OCI-LY7 (cell line): Measurements from ENCODE around the gene FAM168B. TPM values are rescaled to one million over a fixed set of nuclear protein-coding genes. Genes with fewer than 3 reads are reported as not detected.

ENCODE experiments used
- BruUV-seq: library from RNA; stranded (reverse); fragments of 400-500 nt; replicated peaks from 2 replicates; lab custom pipeline; 2021; lab: Mats Ljungman, UMichigan
- CTCF ChIA-PET: fragments of 300-600 bp; sonication (Branson Sonifier 250); formaldehyde crosslinking; loops from one replicate; lab custom pipeline; 2022; ENCODE audit warnings: antibody characterized with exemption; ENCODE audit not compliant: unreplicated experiment; lab: Charles Lee
- POLR2A ChIA-PET: fragments of 300-600 bp; sonication (Branson Sonifier 250); formaldehyde crosslinking; loops from one replicate; lab custom pipeline; 2022; ENCODE audit warnings: antibody characterized with exemption; lab: Charles Lee
- DNase-seq: peaks from one replicate; pipeline ENCODE4 v3.0.0-alpha.2; 2015; ENCODE audit warnings: low spot score
- H2AFZ ChIP-seq: fragments of 200-600 bp; sonication (generic), shearing (Covaris generic); 2 replicates; pipeline ENCODE4 v1.6.1; 2014; ENCODE audit warnings: mild to moderate bottlenecking, antibody characterized with exemption, low read length, moderate library complexity
- H3K27ac ChIP-seq: fragments of 200-600 bp; sonication (generic); 2 replicates; pipeline ENCODE4 v1.5.1; 2014; ENCODE audit warnings: mixed run types, low read depth, mild to moderate bottlenecking, moderate library complexity, low read length, inconsistent platforms; ENCODE audit not compliant: poor library complexity, severe bottlenecking
- H3K36me3 ChIP-seq: fragments of 200-600 bp; sonication (generic); 2 replicates; pipeline ENCODE4 v1.6.1; 2014; ENCODE audit warnings: mild to moderate bottlenecking, antibody characterized with exemption, low read length, moderate library complexity, mixed read lengths; ENCODE audit not compliant: insufficient read depth
- H3K4me1 ChIP-seq: fragments of 200-600 bp; sonication (generic); 2 replicates; pipeline ENCODE4 v1.5.1; 2014; ENCODE audit warnings: mild to moderate bottlenecking, low read length; ENCODE audit not compliant: insufficient read depth, poor library complexity, severe bottlenecking
- H3K4me2 ChIP-seq: fragments of 200-600 bp; sonication (generic); 2 replicates; pipeline ENCODE4 v1.6.1; 2014; ENCODE audit warnings: mild to moderate bottlenecking, low read length
- H3K4me3 ChIP-seq: fragments of 200-600 bp; sonication (generic); 2 replicates; pipeline ENCODE4 v1.5.1; 2014; ENCODE audit warnings: mild to moderate bottlenecking, low read depth, low read length; ENCODE audit not compliant: poor library complexity, severe bottlenecking
- H3K79me2 ChIP-seq: fragments of 200-600 bp; sonication (generic); 2 replicates; pipeline ENCODE4 v1.6.1; 2016; ENCODE audit warnings: low read depth, mild to moderate bottlenecking, low read length, moderate library complexity, mixed read lengths; ENCODE audit not compliant: insufficient read depth
- H3K9me2 ChIP-seq: fragments of 200-600 bp; sonication (generic); 2 replicates; pipeline ENCODE4 v1.6.1; 2016; ENCODE audit warnings: mild to moderate bottlenecking, low read length, mixed read lengths; ENCODE audit not compliant: insufficient read depth
- H3K9me3 ChIP-seq: fragments of 200-600 bp; sonication (generic); 2 replicates; pipeline ENCODE4 v1.6.1; 2014; ENCODE audit warnings: mild to moderate bottlenecking, mixed run types, low read length, mixed read lengths
- H4K20me1 ChIP-seq: fragments of 200-600 bp; sonication (generic); 2 replicates; pipeline ENCODE4 v1.6.1; 2014; ENCODE audit warnings: mild to moderate bottlenecking, antibody characterized with exemption, low read length, moderate library complexity, mixed read lengths; ENCODE audit not compliant: insufficient read depth
- EZH2phosphoT487 ChIP-seq: fragments of 200-600 bp; sonication (generic); IDR thresholded peaks from 2 replicates; pipeline ENCODE4 v1.6.1; 2018; ENCODE audit warnings: low read depth, borderline replicate concordance, mild to moderate bottlenecking, mixed run types, antibody characterized with exemption, low read length, moderate library complexity, mixed read lengths
- intact Hi-C: fragments of 100-400 bp; cut with micrococcal nuclease; formaldehyde crosslinking; loops from one replicate; pipeline ENCODE4 v1.10.0; 2022; ENCODE audit not compliant: unreplicated experiment
- total RNA-seq, 2 experiments: library from RNA; depleted of rRNA in 1 of 2; stranded (reverse); fragments of >200 nt in 1 of 2; shearing (Covaris generic) in 1 of 2; gene quantifications; 2 replicates each; pipeline ENCODE4 v1.2.3, GENCODE V29; 2014 to 2022
- TF ChIP-seq, protein P1 (sequence below): fragments of 200-600 bp; sonication (generic); conservative IDR thresholded peaks from 2 replicates; pipeline ENCODE4 v1.5.1; 2014; ENCODE audit warnings: mild to moderate bottlenecking, antibody characterized with exemption, low read length, moderate library complexity, mixed read lengths

The FAM168B gene
- total RNA-seq, 2 experiments from 2014 or later = 53.6 to 85.3 TPM

DNA sequence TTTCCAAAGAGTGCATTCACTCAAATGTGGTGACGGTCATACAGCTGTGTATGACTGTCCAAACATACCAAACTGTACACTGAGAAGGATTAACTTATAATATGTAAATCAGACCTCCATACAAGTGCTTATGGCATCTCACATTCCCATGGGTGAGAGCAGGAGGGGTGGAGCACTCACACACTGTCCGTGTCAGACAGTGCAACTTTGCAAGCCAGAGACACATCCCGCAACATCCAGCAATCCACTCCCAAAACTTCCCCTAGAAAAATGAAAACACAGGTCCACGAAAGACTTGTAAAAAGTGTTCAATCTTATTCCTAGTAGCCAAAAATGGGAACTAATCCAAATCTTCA, 36.4 kb downstream of the FAM168B start:
- Histone ChIP-seq H3K4me2 (no peak overlapping the region), H4K20me1 (peaks cover 8% of the 10 kb centered on the region), H3K79me2 (peaks cover 52% of the 10 kb centered on the region), H2AFZ (no peak overlapping the region), H3K4me3 (no peak overlapping the region), H3K36me3 (peaks cover 93% of the 10 kb centered on the region), H3K9me2 (no peaks in the 10 kb centered on the region), H3K27ac (no peak overlapping the region), H3K4me1 (no peaks in the 10 kb centered on the region), H3K9me3 (no peaks in the 10 kb centered on the region)
- no peak for DNase-seq
- intact Hi-C loops = no loop called here
- TF ChIP-seq EZH2phosphoT487 = no peak
- TF ChIP-seq, protein P1, sequence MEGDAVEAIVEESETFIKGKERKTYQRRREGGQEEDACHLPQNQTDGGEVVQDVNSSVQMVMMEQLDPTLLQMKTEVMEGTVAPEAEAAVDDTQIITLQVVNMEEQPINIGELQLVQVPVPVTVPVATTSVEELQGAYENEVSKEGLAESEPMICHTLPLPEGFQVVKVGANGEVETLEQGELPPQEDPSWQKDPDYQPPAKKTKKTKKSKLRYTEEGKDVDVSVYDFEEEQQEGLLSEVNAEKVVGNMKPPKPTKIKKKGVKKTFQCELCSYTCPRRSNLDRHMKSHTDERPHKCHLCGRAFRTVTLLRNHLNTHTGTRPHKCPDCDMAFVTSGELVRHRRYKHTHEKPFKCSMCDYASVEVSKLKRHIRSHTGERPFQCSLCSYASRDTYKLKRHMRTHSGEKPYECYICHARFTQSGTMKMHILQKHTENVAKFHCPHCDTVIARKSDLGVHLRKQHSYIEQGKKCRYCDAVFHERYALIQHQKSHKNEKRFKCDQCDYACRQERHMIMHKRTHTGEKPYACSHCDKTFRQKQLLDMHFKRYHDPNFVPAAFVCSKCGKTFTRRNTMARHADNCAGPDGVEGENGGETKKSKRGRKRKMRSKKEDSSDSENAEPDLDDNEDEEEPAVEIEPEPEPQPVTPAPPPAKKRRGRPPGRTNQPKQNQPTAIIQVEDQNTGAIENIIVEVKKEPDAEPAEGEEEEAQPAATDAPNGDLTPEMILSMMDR = no peak
- ChIA-PET POLR2A (no interaction called here), CTCF (no interaction called here)
- BruUV-seq = no TSS peak

DNA sequence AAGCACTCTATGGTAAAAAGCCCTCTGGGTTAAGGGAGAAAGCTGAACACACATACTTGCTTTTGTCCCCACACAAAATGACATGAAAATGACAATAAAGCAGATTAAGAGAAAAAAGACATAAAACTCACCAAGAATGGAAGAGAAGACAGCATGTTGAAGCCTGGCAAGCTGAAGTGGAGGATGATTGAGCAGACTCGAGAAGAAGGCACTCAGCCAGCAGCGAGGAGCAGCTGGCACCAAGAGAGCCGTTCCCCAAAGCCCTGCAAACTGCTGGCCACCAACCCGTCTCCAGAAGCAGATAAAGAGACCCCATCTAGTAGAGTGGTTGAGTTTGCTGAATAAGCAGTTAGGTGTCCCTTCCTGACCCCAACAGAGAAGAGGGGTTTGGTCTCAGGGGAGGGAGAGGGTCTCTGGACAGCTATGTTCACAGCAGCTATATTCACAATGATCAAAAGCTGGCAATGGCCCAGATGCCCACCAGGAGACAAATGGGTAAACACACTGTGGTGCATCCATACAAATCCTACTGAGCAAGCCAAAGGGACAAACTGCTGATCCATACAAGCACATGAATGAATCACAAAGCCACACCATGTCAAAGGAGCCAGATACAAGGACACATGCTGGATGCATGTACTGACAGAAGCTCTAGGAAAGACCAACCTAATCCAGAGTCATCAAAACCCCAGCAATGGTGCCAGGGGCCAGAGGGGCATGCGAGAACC, 36.9 kb downstream of the FAM168B start:
- Histone ChIP-seq H3K79me2 (peaks cover 47% of the 10 kb centered on the region), H3K27ac (no peak overlapping the region), H3K9me2 (no peaks in the 10 kb centered on the region), H3K4me2 (no peak overlapping the region), H3K4me1 (no peaks in the 10 kb centered on the region), H3K4me3 (no peak overlapping the region), H3K36me3 (peaks cover 93% of the 10 kb centered on the region), H4K20me1 (peaks cover 8% of the 10 kb centered on the region), H2AFZ (no peak overlapping the region), H3K9me3 (no peaks in the 10 kb centered on the region)
- no TSS peak for BruUV-seq
- ChIA-PET POLR2A (no interaction called here), CTCF (no interaction called here)
- DNase-seq = no peak
- intact Hi-C loops = no loop called here
- no peak for TF ChIP-seq EZH2phosphoT487
- TF ChIP-seq, protein P1 = no peak
